Gastrocnemius medialis (tissue), 4 donors: ENCODE measurements around the gene RGL3.

ENCODE experiments used
- CTCF ChIP-seq, 5 experiments: fragments of 450-650 bp in 3 of 5; fragments of 200-600 bp in 2 of 5; sonication (generic) in 2 of 5; IDR thresholded peaks in 4 of 5; conservative IDR thresholded peaks in 1 of 5; 1 replicate in 4 of 5; 2 replicates in 1 of 5; pipeline ENCODE4 v1.5.1; 2016 to 2019; ENCODE audit warnings: antibody characterized with exemption in 5 of 5, mild to moderate bottlenecking in 3 of 5, moderate library complexity in 3 of 5
- POLR2A ChIP-seq, 2 donors: fragments of 450-650 bp; IDR thresholded peaks; one replicate each; pipeline ENCODE4 v1.6.1; 2017; ENCODE audit warnings: antibody characterized with exemption in 2 of 2, mild to moderate bottlenecking in 2 of 2, moderate library complexity in 2 of 2

DNA sequence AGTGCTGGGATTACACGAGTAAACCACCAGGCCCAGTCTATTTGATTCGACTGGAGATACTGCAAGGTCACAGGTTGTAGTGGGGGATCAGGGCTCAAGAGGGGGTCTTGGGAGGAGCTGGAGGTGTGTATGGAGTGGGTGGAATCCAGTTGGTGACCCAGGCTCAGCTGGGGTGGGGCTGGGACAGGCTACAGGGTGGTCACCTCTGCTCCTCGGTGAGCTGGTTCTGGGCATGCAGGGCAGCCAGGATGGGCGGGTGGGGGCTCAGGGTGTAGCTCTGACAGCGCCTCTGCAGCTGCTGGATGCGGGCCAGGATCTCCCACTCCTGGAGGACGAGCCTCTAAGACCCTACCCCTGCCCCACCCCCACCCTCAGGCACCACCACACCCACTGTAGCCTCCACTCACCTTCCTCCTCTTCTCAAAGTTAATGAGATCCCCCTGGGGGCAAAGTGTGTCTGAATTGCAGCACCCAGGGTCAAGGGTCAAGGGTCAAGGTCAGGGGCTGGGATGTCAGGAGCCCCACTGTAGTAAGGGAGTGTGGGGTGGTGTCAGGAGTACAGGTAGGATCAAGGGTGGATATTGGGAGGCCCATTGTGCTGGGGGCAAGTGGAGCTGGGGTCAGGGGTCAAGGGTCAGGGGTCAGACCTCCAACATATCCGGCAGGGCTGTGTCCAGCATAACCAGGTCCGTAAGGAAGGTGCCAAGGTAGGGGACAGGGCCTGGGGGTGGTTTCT is 17.1 kb downstream of the RGL3 start:
- TF ChIP-seq POLR2A (IDR thresholded peaks at IDR 0.05) (no peak), CTCF (IDR thresholded peaks at IDR 0.05 in 4 of 5, conservative IDR thresholded peaks at IDR 0.05 in 1 of 5) (no peak)
